ENCODE data around the gene FSTL3. TPM values are rescaled to one million over a fixed set of nuclear protein-coding genes. Genes with fewer than 3 reads are reported as not detected.

FSTL3 gene
- polyA plus RNA-seq, 1 of the 3 experiments (the other 2 are of a cell fraction): 64.4 TPM

DNA sequence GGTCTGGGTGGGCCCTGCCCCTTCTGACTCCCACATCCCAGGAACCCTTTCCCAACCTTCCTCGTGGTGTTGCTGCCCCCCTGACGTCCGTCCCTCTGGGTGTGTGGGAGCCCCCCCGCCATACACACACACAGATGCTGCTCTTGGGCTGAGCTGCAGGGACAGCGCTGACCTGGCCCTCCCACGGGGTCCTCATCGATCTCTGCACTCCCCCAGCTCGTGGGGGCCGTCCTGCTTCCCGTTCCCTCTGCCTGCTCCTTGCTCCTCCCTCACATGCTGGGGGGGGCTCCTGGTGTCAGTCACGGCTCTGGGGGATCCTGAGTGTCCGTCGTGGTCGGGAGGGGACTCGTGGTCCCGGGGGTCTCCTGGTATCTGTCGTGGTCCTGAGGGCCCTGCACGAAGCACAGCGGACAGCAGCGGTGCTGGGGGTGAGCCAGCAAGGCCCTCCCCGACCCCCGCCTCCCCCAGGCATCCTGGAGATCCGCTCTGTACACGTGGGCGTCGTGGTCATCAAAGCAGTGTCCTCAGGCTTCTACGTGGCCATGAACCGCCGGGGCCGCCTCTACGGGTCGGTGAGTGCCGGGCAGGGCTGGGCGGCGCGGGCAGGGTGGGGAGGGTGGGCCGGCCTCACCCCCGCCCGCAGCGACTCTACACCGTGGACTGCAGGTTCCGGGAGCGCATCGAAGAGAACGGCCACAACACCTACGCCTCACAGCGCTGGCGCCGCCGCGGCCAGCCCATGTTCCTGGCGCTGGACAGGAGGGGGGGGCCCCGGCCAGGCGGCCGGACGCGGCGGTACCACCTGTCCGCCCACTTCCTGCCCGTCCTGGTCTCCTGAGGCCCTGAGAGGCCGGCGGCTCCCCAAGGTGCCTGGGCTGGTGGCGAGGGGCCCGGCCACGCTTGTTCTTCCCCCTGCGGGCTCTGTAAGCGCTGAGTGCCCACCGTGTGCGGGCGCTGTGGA, 33.1 kb upstream of the FSTL3 start (continued):
- no peak for TF ChIP-seq RXRA (IDR thresholded peaks at IDR 0.05; ENCODE audit: borderline replicate concordance, low read depth)
- no peak for TF ChIP-seq RFX5 (IDR thresholded peaks at IDR 0.05; ENCODE audit: low read length)
- TF ChIP-seq YY1 (IDR thresholded peaks at IDR 0.05; ENCODE audit: low read depth): no peak
- TF ChIP-seq, protein P1, sequence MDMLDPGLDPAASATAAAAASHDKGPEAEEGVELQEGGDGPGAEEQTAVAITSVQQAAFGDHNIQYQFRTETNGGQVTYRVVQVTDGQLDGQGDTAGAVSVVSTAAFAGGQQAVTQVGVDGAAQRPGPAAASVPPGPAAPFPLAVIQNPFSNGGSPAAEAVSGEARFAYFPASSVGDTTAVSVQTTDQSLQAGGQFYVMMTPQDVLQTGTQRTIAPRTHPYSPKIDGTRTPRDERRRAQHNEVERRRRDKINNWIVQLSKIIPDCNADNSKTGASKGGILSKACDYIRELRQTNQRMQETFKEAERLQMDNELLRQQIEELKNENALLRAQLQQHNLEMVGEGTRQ (IDR thresholded peaks at IDR 0.05; ENCODE audit: borderline replicate concordance, low read depth, low read length): no peak
- TF ChIP-seq SIN3A (IDR thresholded peaks at IDR 0.05; ENCODE audit: borderline replicate concordance, low read depth, low read length): no peak
- no peak for TF ChIP-seq TAF1 (IDR thresholded peaks at IDR 0.05; ENCODE audit: borderline replicate concordance, low read depth, low read length)
- no peak for TF ChIP-seq SMC3 (IDR thresholded peaks at IDR 0.05; ENCODE audit: low read depth, low read length)
- TF ChIP-seq NFIC (IDR thresholded peaks at IDR 0.05; ENCODE audit: borderline replicate concordance): no peak
- TF ChIP-seq EZH2phosphoT487 (IDR thresholded peaks at IDR 0.05; ENCODE audit: borderline replicate concordance, low read depth): no peak
- no peak for TF ChIP-seq GABPA (IDR thresholded peaks at IDR 0.05; ENCODE audit: low read depth)

DNA sequence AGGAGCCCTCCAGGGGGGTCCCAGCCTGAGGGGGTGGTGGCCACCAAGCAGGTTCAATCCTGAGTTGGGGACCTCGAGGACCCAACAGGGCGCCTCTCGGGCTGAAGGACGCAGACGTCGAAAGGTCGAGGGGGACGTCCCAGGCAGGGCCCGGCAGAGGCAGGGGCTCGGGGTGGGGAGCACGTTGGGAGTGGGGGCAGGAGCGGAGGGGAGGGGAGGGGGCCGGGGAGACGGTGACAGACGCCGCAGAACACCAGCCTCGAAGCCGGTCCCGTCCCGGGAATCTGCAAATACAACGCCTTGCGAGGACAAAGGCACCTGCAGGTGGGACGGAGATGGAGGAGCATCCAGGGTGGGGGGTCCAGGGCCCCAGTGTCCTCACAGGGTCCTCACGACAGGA, 32.5 kb upstream of the FSTL3 start:
- no peak overlapping the region for H3K27ac ChIP-seq (ENCODE audit: low read depth in 2 of 2, low read length in 1 of 2)
- H3K4me1 ChIP-seq (ENCODE audit: control insufficient read depth in 1 of 2, insufficient read depth in 2 of 2, low read depth in 1 of 2, low read length in 1 of 2): peaks cover 0 to 7% of the 10 kb centered on the region in 2 experiments; a peak in 1 of 4 replicates
- no peaks in the 10 kb centered on the region for H3K9me2 ChIP-seq
- H4K20me1 ChIP-seq (ENCODE audit: insufficient read depth): no peaks in the 10 kb centered on the region
- no peaks in the 10 kb centered on the region for H3K27me3 ChIP-seq (ENCODE audit: insufficient read depth)
- H3K9me3 ChIP-seq: no peaks in the 10 kb centered on the region
- peaks cover 0 to 37% of the 10 kb centered on the region in 2 experiments for H3K36me3 ChIP-seq (replicated peaks in 1 of 2; ENCODE audit: control insufficient read depth in 1 of 2, insufficient read depth in 2 of 2, low read length in 1 of 2)
- H2AFZ ChIP-seq (ENCODE audit: low read depth): no peak overlapping the region
- no peak for DNase-seq
- no peak overlapping the region for H3K4me2 ChIP-seq
- no peaks in the 10 kb centered on the region for H3K79me2 ChIP-seq (ENCODE audit: insufficient read depth)
- no peak overlapping the region for H3K9ac ChIP-seq
- H3F3A ChIP-seq (replicated peaks; ENCODE audit: insufficient read depth): no peaks in the 10 kb centered on the region
- TF ChIP-seq MEF2A (IDR thresholded peaks at IDR 0.05; ENCODE audit: borderline replicate concordance, low read depth) (no peak), FOXM1 (IDR thresholded peaks at IDR 0.05; ENCODE audit: low read depth) (no peak), EZH2phosphoT487 (IDR thresholded peaks at IDR 0.05; ENCODE audit: borderline replicate concordance, low read depth) (no peak), NFIC (IDR thresholded peaks at IDR 0.05; ENCODE audit: borderline replicate concordance) (no peak), RFX5 (IDR thresholded peaks at IDR 0.05; ENCODE audit: low read length) (no peak), YY1 (IDR thresholded peaks at IDR 0.05; ENCODE audit: low read depth) (no peak), RAD21 (IDR thresholded peaks at IDR 0.05; ENCODE audit: low read length) (no peak), GABPA (IDR thresholded peaks at IDR 0.05; ENCODE audit: low read depth) (no peak)
- TF ChIP-seq, protein P2, sequence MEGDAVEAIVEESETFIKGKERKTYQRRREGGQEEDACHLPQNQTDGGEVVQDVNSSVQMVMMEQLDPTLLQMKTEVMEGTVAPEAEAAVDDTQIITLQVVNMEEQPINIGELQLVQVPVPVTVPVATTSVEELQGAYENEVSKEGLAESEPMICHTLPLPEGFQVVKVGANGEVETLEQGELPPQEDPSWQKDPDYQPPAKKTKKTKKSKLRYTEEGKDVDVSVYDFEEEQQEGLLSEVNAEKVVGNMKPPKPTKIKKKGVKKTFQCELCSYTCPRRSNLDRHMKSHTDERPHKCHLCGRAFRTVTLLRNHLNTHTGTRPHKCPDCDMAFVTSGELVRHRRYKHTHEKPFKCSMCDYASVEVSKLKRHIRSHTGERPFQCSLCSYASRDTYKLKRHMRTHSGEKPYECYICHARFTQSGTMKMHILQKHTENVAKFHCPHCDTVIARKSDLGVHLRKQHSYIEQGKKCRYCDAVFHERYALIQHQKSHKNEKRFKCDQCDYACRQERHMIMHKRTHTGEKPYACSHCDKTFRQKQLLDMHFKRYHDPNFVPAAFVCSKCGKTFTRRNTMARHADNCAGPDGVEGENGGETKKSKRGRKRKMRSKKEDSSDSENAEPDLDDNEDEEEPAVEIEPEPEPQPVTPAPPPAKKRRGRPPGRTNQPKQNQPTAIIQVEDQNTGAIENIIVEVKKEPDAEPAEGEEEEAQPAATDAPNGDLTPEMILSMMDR (IDR thresholded peaks at IDR 0.05): no peak
- POLR2A ChIA-PET: no interaction called here
- WGBS (ENCODE audit: low lambda C conversion rate): 88% methylated on average over 18 of the region's 24 CpGs
- CTCF ChIA-PET: no interaction called here
- H3K4me3 ChIP-seq (ENCODE audit: low read depth in 2 of 2, low read length in 1 of 2): no peak overlapping the region
